NCI-H82 (cell line): Measurements from ENCODE around the gene CD2BP2.
"Not testable (repeated sequence)": the region's sequence is repeated elsewhere in the genome, so short reads cannot be mapped to it uniquely, and the experiment has no call there.

Source experiments
- DNase-seq: peaks from one replicate; lab custom pipeline; 2025; lab: John Stamatoyannopoulos, UW

The CD2BP2 gene

GRCh38 chr16:30355144-30355953 lies at the start of gene CD2BP2:
TSS of gene CD2BP2 (minus strand) at chr16:30355308. CDS start at chr16:30354681, 627 bp downstream.
- DNase-seq, result peak; percentile 99

- no peak for DNase-seq
Observed at GRCh38 chr16:30401768-30402425, 46.8 kb upstream of the CD2BP2 start.

GRCh38 chr16:30399435-30400186 lies 44.5 kb upstream of the CD2BP2 start:
- peak; percentile 50 for DNase-seq

GRCh38 chr16:30398661-30399434 lies 43.7 kb upstream of the CD2BP2 start:
- no peak for DNase-seq

GRCh38 chr16:30397776-30398660 lies 42.9 kb upstream of the CD2BP2 start:
- DNase-seq, result no peak

GRCh38 chr16:30397056-30397455 lies 41.9 kb upstream of the CD2BP2 start:
- DNase-seq, result no peak

GRCh38 chr16:30396627-30397026 lies 41.5 kb upstream of the CD2BP2 start:
- DNase-seq, result not testable (repeated sequence)

- DNase-seq, result peak; percentile 60
Observed at GRCh38 chr16:30395992-30396585, 41.0 kb upstream of the CD2BP2 start.

- DNase-seq, result peak; percentile 93
Observed at GRCh38 chr16:30395155-30395991, 40.3 kb upstream of the CD2BP2 start, which contains the start of gene ZNF48. TSS of gene ZNF48 (plus strand) at chr16:30395420. CDS start at chr16:30395795, 375 bp downstream.

- DNase-seq, result peak; percentile 53
Observed at GRCh38 chr16:30394592-30395154, 39.6 kb upstream of the CD2BP2 start.

- no peak for DNase-seq
Observed at GRCh38 chr16:30383521-30383920, 28.4 kb upstream of the CD2BP2 start.

- DNase-seq, result no peak
Observed at GRCh38 chr16:30382111-30382881, 27.2 kb upstream of the CD2BP2 start, which contains the start of gene SEPTIN1. TSS of gene SEPTIN1 (minus strand) at chr16:30382561. CDS start at chr16:30382542, 19 bp downstream.

GRCh38 chr16:30381291-30382041 lies 26.4 kb upstream of the CD2BP2 start:
- DNase-seq, result no peak

GRCh38 chr16:30380803-30381208 lies 25.7 kb upstream of the CD2BP2 start:
- no peak for DNase-seq

- no peak for DNase-seq
Observed at GRCh38 chr16:30380072-30380802, 25.1 kb upstream of the CD2BP2 start.

- no peak for DNase-seq
Observed at GRCh38 chr16:30379158-30379783, 24.2 kb upstream of the CD2BP2 start.
